ENCODE data around the gene ZBTB43. TPM values are rescaled to one million over a fixed set of nuclear protein-coding genes. Genes with fewer than 3 reads are reported as not detected.

Gene ZBTB43
- total RNA-seq, 8 experiments from 2014 or later = 9.3 to 23.2 (median 13.6) TPM

Other genes starting within 250 kb of the ZBTB43 start
- gene LMX1B, start 191.1 kb upstream of the ZBTB43 start, total RNA-seq = 1 to 10 TPM in 1 of 8 experiments, under 1 TPM in 5, not detected in 2; 0.05 to 3.2 (median 0.25) TPM
- gene ZBTB34, start 55.6 kb downstream of the ZBTB43 start, total RNA-seq = 10 to 100 TPM in 5 of 8 experiments, 1 to 10 TPM in 3; 2.5 to 17.9 (median 11.0) TPM
- 10 to 100 TPM in 4 of 8 experiments, 1 to 10 TPM in 4; 4.3 to 29.6 (median 17.3) TPM for gene RALGPS1, start 109.7 kb downstream of the ZBTB43 start, total RNA-seq